HG03575 (cell line): ENCODE measurements around the gene ATOH7.
"Not testable (repeated sequence)": the region's sequence is repeated elsewhere in the genome, so short reads cannot be mapped to it uniquely, and the experiment has no call there.

ENCODE experiments used
- ATAC-seq: cut with Tn5 transposase; IDR thresholded peaks from one replicate; pipeline ENCODE4 v1.9.1; 2021; ENCODE audit not compliant: unreplicated experiment, insufficient number of reproducible peaks, low FRiP score; ENCODE audit errors: extremely low read depth

ATOH7 gene

DNA sequence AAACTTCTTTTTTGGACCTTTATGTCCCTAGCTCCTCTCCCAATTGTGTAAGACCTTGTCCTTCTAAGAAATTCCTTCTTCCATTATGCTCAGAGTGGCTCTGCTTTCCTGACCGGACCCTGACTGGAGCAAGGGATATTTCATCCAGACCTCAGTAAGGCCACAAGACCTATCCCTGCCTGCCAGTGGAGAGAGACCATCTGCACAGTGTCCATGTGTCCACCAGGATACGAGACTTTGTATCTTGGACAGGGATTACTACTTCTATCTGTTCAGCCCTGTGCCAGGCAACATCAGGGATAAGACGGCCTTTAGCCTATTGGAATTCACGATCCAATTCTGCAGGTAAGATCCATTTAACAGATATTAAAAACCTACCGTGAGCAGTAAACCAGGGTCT is 7.2 kb upstream of the ATOH7 start:
- ATAC-seq: no peak

- no peak for ATAC-seq
Observed at GRCh38 chr10:68238371-68238770, 6.5 kb upstream of the ATOH7 start.

GRCh38 chr10:68237173-68237572 is 5.3 kb upstream of the ATOH7 start:
- ATAC-seq: no peak

GRCh38 chr10:68235581-68235980 is 3.7 kb upstream of the ATOH7 start:
- ATAC-seq: no peak

DNA sequence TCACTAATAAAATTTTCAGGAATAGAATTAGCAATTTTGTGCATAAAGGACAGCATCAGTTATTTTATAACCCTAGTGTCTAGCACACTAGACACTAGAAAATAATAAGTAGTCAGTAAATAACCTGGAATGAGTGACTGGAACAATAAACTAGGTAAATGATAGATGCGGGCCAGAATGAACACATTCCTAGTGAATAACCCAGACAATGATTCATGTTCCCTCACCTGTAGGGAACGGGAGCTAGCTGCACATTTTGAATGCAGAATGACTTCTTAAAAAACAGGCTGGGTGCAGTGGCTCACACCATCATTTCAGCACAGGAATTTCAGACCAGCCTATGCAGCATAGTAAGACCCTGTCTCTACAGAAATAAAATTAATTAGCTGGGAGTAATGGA is 3.2 kb upstream of the ATOH7 start:
- no peak for ATAC-seq

- no peak for ATAC-seq
Observed at GRCh38 chr10:68233046-68233445, 1.1 kb upstream of the ATOH7 start.

GRCh38 chr10:68231106-68231816 is 652 bp downstream of the ATOH7 start:
- ATAC-seq: peak; percentile 53

DNA sequence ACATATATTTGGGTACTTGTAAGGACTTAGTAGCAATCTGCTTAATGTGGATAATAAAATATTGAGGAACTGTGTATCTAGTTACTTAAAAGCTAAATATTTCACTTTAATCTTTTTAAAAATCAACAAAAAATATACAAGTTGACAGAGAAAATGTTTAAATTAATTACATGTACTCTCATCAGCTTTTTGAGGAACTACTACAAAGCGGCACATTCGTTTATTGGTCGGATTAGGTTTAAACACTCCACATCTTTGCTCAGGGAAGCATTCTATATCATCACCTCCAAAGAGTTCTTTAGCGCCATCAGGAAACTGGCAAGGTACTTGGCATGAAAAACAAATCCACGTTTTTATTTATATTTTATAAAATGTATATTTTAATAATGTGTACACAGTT is 1.6 kb downstream of the ATOH7 start:
- ATAC-seq: no peak

DNA sequence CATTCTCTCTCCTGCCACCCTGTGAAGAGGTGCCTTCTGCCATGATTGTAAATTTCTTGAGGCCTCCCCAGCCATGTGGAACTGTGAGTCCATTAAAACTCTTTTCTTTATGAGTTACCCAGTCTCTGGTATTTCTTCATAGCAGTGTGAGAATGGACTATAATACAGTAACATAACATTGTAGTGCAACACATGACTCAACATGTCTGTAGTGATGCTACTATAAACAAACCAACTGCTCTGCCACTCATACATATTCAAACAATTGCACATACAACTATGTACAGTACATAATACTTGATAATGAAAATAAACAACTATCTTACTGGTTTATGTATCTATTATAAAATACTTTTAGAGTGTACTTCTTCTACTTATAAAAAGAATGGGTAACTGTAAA is 7.1 kb downstream of the ATOH7 start:
- ATAC-seq: no peak

DNA sequence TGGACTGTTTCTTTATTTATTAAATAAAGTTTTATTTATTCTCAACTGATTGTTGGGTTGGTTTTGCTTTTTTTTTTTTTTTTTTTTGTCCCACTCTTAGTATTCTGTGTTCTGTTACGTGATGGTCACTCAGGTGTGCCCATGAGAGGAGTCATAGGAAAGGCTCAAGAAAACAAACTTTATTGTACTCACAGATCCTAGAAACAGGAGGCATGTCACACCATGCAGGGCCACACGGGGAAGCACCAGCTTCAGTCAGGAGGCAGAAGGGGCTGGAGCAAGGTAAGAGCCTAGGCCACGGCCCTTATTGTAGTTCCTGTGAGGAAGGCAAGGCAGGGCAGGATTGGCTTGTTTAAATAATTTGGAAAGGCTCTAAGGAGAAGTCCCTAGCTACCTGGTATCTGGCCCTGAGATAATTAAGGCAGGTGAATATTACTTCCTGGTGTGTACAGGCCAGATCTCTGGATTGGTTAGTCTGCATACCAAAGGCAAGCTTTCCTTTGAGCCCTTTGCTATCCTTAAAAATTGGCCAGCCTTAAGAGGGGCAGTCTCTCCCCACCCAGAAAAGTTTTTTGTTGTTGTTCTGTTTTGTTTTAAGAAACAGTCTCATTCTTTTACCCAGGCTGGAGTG is 8.3 kb downstream of the ATOH7 start:
- no peak for ATAC-seq

- no peak for ATAC-seq
Observed at GRCh38 chr10:68222391-68222790, 9.5 kb downstream of the ATOH7 start.

- no peak for ATAC-seq
Observed at GRCh38 chr10:68221196-68221595, 10.7 kb downstream of the ATOH7 start.

- ATAC-seq: no peak
Observed at GRCh38 chr10:68218786-68219185, 13.1 kb downstream of the ATOH7 start.

DNA sequence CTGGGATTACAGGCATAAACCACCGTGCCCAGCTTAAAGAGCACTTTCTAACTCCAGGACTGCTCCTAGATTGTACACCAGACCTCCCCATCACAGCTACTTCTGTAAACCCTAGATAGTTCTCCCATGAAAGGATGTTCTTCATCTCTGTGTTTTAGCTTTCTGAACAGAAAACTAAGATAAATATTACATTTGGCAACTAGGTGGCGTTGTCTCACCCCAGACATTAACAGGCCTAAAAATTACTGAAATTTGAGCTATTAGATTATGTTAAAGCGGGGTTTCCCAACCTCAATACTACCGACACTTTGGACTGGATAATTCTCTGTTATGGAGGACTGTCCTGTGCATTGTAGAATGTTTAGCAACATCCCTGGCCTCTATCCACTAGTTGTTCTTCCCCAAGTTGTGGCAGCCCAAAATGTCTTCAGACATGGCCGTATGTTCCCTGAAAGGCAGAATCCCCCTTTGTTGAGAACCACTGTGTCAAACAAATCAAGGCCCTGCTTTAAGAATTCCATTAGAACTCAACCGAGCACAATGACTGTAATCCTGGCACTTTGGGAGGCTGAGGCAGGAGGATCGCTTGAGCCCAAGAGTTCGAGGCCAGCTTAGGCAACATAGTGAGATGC is 19.1 kb downstream of the ATOH7 start:
- ATAC-seq: no peak

GRCh38 chr10:68211669-68212068 is 20.2 kb downstream of the ATOH7 start:
- no peak for ATAC-seq

DNA sequence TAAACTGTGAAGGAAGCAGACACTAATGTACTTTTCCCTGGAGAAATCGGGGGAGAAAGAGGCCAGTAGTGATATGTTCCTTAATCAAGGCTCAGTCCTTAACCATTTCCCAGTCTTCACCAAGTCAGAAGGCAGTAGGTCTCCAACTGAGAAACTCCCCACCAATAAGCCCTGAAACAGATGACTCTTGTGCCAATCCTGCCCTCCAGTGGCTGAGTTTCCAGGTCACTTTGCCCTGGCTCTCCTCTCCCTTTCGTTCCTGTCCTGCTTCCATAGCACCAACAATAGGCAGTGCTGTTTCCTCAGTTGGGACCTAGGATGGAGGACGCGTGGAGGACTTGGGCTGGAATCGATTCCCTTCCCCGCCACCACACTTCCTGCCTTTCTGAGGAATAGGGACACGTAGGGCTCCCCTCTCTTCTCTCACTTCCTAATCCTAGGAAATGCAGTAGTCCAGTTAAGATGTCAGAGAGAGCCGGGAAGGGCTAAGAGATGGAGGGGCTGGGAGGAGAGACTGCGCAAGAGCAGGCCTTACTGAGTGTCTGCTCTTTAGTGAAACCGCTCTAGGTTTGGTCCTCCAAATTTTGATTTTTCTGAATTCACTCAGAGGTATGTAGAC is 23.4 kb downstream of the ATOH7 start:
- no peak for ATAC-seq

GRCh38 chr10:68202960-68203353 is 29.0 kb downstream of the ATOH7 start:
- no peak for ATAC-seq

DNA sequence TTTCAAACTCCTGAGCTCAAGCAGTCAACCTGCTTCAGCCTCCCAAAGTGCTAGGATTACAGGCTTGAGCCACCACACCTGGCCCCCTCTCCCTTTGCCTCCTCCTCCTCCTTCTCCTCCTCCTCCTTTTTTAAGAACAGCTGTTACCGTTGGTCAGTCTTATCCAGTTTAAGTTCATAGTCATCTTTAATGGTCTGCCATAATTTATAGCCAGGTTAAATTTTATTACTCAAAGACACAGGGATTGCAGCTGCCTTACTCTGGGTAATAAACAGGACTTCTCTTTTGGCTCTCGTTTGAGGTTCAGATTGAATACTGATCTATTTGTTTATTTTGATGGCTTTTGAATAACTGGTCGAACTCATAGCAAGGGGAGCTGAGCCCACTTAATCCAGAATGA is 35.2 kb downstream of the ATOH7 start:
- ATAC-seq: no peak

GRCh38 chr10:68195776-68196175 is 36.1 kb downstream of the ATOH7 start:
- not testable (repeated sequence) for ATAC-seq

DNA sequence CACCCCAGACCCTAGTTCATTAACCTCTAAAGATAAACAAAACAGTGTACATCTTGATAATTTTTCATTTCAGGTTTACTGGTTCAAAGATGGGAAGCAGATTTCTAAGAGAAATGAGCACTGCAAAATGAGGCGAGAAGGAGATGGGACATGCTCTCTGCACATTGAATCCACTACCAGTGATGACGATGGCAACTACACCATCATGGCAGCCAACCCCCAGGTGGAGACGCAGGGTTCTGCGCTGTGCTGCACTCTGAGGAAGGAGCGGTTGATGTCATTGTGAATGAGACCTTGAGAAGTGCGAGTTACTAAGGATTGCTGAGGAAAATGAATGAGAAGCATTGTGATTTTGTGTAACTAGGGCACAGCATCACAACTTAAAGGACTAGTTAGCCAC is 37.6 kb downstream of the ATOH7 start:
- ATAC-seq: no peak
